ENCODE data around the gene ASCC3.

ASCC3 gene

GRCh38 chr6:100617633-100618350, 263.3 kb downstream of the ASCC3 start:
- DNase-seq (ENCODE audit: extremely low read depth, low read depth), result no peak
- no peak for TF ChIP-seq CTCF (IDR thresholded peaks at IDR 0.05; ENCODE audit: low read depth, low read length)

GRCh38 chr6:100614933-100615332, 266.2 kb downstream of the ASCC3 start:
- no peak for TF ChIP-seq CTCF (IDR thresholded peaks at IDR 0.05; ENCODE audit: low read depth, low read length)
- no peak for DNase-seq (ENCODE audit: extremely low read depth, low read depth)

GRCh38 chr6:100614386-100614785, 266.7 kb downstream of the ASCC3 start:
- no peak for TF ChIP-seq CTCF (IDR thresholded peaks at IDR 0.05; ENCODE audit: low read depth, low read length)
- no peak for DNase-seq (ENCODE audit: extremely low read depth, low read depth)

GRCh38 chr6:100613656-100614055, 267.5 kb downstream of the ASCC3 start:
- DNase-seq (ENCODE audit: extremely low read depth, low read depth), result no peak
- TF ChIP-seq CTCF (IDR thresholded peaks at IDR 0.05; ENCODE audit: low read depth, low read length), result no peak

GRCh38 chr6:100612094-100612493, 269.0 kb downstream of the ASCC3 start:
- DNase-seq (ENCODE audit: extremely low read depth, low read depth), result no peak
- TF ChIP-seq CTCF (IDR thresholded peaks at IDR 0.05; ENCODE audit: low read depth, low read length), result no peak

GRCh38 chr6:100599088-100599770, 281.9 kb downstream of the ASCC3 start:
- TF ChIP-seq CTCF (IDR thresholded peaks at IDR 0.05; ENCODE audit: low read depth, low read length), result no peak
- no peak for DNase-seq (ENCODE audit: extremely low read depth, low read depth)

GRCh38 chr6:100595456-100595855, 285.7 kb downstream of the ASCC3 start:
- DNase-seq (ENCODE audit: extremely low read depth, low read depth), result no peak
- TF ChIP-seq CTCF (IDR thresholded peaks at IDR 0.05; ENCODE audit: low read depth, low read length), result no peak

All from AG09319 (cell line).